HG02973 (cell line): ENCODE data around the gene NEURL1B.
"Not testable (repeated sequence)": the region's sequence is repeated elsewhere in the genome, so short reads cannot be mapped to it uniquely, and the experiment has no call there.

Source experiments
- ATAC-seq: cut with Tn5 transposase; IDR thresholded peaks from one replicate; pipeline ENCODE4 v1.9.1; 2021; ENCODE audit warnings: moderate library complexity; ENCODE audit not compliant: unreplicated experiment

NEURL1B gene

GRCh38 chr5:172672681-172673080 lies 31.6 kb downstream of the NEURL1B start:
- no peak for ATAC-seq

- no peak for ATAC-seq
Observed at GRCh38 chr5:172674155-172674554, 33.1 kb downstream of the NEURL1B start.

GRCh38 chr5:172676914-172677475 lies 35.9 kb downstream of the NEURL1B start:
- no peak for ATAC-seq

- not testable (repeated sequence) for ATAC-seq
Observed at GRCh38 chr5:172678362-172678874, 37.4 kb downstream of the NEURL1B start.

GRCh38 chr5:172678902-172679301 lies 37.8 kb downstream of the NEURL1B start:
- no peak for ATAC-seq

- no peak for ATAC-seq
Observed at GRCh38 chr5:172679628-172680212, 38.7 kb downstream of the NEURL1B start.

- ATAC-seq: no peak
Observed at GRCh38 chr5:172680921-172681320, 39.9 kb downstream of the NEURL1B start.

- ATAC-seq: no peak
Observed at GRCh38 chr5:172681421-172681820, 40.4 kb downstream of the NEURL1B start.

- ATAC-seq: no peak
Observed at GRCh38 chr5:172683264-172683644, 42.2 kb downstream of the NEURL1B start.

- no peak for ATAC-seq
Observed at GRCh38 chr5:172683645-172684471, 42.8 kb downstream of the NEURL1B start.

GRCh38 chr5:172685091-172685490 lies 44.0 kb downstream of the NEURL1B start:
- ATAC-seq: no peak

GRCh38 chr5:172686111-172686510 lies 45.0 kb downstream of the NEURL1B start:
- no peak for ATAC-seq

- no peak for ATAC-seq
Observed at GRCh38 chr5:172686539-172687390, 45.7 kb downstream of the NEURL1B start.

GRCh38 chr5:172687940-172688339 lies 46.9 kb downstream of the NEURL1B start:
- no peak for ATAC-seq

- ATAC-seq: no peak
Observed at GRCh38 chr5:172688349-172689217, 47.5 kb downstream of the NEURL1B start.

- ATAC-seq: no peak
Observed at GRCh38 chr5:172689218-172689572, 48.1 kb downstream of the NEURL1B start.

GRCh38 chr5:172689801-172690200 lies 48.7 kb downstream of the NEURL1B start:
- no peak for ATAC-seq

GRCh38 chr5:172690258-172691075 lies 49.4 kb downstream of the NEURL1B start:
- ATAC-seq: no peak

GRCh38 chr5:172691886-172692285 lies 50.8 kb downstream of the NEURL1B start:
- ATAC-seq: no peak
